ENCODE measurements around the gene CNPPD1. TPM values are rescaled to one million over a fixed set of nuclear protein-coding genes. Genes with fewer than 3 reads are reported as not detected.

The CNPPD1 gene
- polyA plus RNA-seq, 1 experiment, result 29.9 TPM

- DNase-seq (ENCODE audit: low read depth, low spot score), result no peak
- TF ChIP-seq CTCF (IDR thresholded peaks at IDR 0.05; ENCODE audit: low read depth, low read length), result no peak
- CTCF ChIA-PET, result interaction anchor here (1.4 to 5.0 kb wide), 3 partner anchors 13 to 121 kb away, joined by 3 to 50 read pairs (median 40); partner anchors contain the start of gene NHEJ1
- H3K9me3 ChIP-seq (ENCODE audit: control insufficient read depth, insufficient read depth, low read length), result no peaks in the 10 kb centered on the region; the same call in 1 of the 2 replicates
- H3K4me3 ChIP-seq (ENCODE audit: low read depth, low read length), result no peak overlapping the region
- H3K27me3 ChIP-seq (ENCODE audit: control insufficient read depth, insufficient read depth, low read length), result no peaks in the 10 kb centered on the region
- no peak overlapping the region for H3K27ac ChIP-seq (ENCODE audit: low read depth, low read length)
- POLR2A ChIA-PET, result no interaction called here
Observed at GRCh38 chr2:219173176-219173575, 3.5 kb downstream of the CNPPD1 start.

GRCh38 chr2:219172231-219173154 is 4.2 kb downstream of the CNPPD1 start:
- Histone ChIP-seq H3K27me3 (ENCODE audit: control insufficient read depth, insufficient read depth, low read length) (no peaks in the 10 kb centered on the region), H3K27ac (ENCODE audit: low read depth, low read length) (peak overlapping the region; percentile 70), H3K9me3 (ENCODE audit: control insufficient read depth, insufficient read depth, low read length) (no peaks in the 10 kb centered on the region; the same call in 1 of the 2 replicates), H3K4me3 (ENCODE audit: low read depth, low read length) (no peak overlapping the region)
- no peak for DNase-seq (ENCODE audit: low read depth, low spot score)
- POLR2A ChIA-PET, result interaction anchor here (1.1 kb wide), 1 partner anchor 10 kb away, joined by 3 read pairs; no protein-coding TSS in a partner anchor
- no peak for TF ChIP-seq CTCF (IDR thresholded peaks at IDR 0.05; ENCODE audit: low read depth, low read length)
- CTCF ChIA-PET, result interaction anchor here (0.6 to 3.6 kb wide), 12 partner anchors 9 to 126 kb away, joined by 3 to 40 read pairs (median 4); partner anchors contain the start of genes GLB1L, NHEJ1 and STK16

GRCh38 chr2:219171231-219171651 is 5.5 kb downstream of the CNPPD1 start:
- H3K9me3 ChIP-seq (ENCODE audit: control insufficient read depth, insufficient read depth, low read length), result no peaks in the 10 kb centered on the region; the same call in 1 of the 2 replicates
- H3K27ac ChIP-seq (ENCODE audit: low read depth, low read length), result peak overlapping the region; percentile 70
- no peak overlapping the region for H3K4me3 ChIP-seq (ENCODE audit: low read depth, low read length)
- peak; percentile 64 for DNase-seq (ENCODE audit: low read depth, low spot score)
- POLR2A ChIA-PET, result interaction anchor here (0.9 to 1.8 kb wide), 4 partner anchors 11 to 47 kb away, joined by 3 to 4 read pairs (median 3); partner anchors contain the start of genes ABCB6 and ZFAND2B
- TF ChIP-seq CTCF (IDR thresholded peaks at IDR 0.05; ENCODE audit: low read depth, low read length), result peak; percentile 79
- H3K27me3 ChIP-seq (ENCODE audit: control insufficient read depth, insufficient read depth, low read length), result no peaks in the 10 kb centered on the region
- CTCF ChIA-PET, result interaction anchor here (0.7 to 3.6 kb wide), 24 partner anchors 8 to 145 kb away, joined by 3 to 40 read pairs (median 4); partner anchors contain the start of genes GLB1L, NHEJ1 and STK16

- no peak within 1 kb of the TSS for H3K4me3 ChIP-seq (ENCODE audit: low read depth, low read length)
- POLR2A ChIA-PET, result interaction anchor here (0.6 to 1.8 kb wide), 2 partner anchors 38 to 48 kb away, joined by 3 to 7 read pairs; no protein-coding TSS in a partner anchor
- no peak for DNase-seq (ENCODE audit: low read depth, low spot score)
- CTCF ChIA-PET, result interaction anchor here (0.8 to 3.6 kb wide), 14 partner anchors 9 to 146 kb away, joined by 3 to 40 read pairs (median 4); partner anchors contain the start of gene NHEJ1
- H3K9me3 ChIP-seq (ENCODE audit: control insufficient read depth, insufficient read depth, low read length), result no peaks in the 10 kb centered on the region; the same call in 1 of the 2 replicates
- TF ChIP-seq CTCF (IDR thresholded peaks at IDR 0.05; ENCODE audit: low read depth, low read length), result no peak
- no peaks in the 10 kb centered on the region for H3K27me3 ChIP-seq (ENCODE audit: control insufficient read depth, insufficient read depth, low read length)
- no peak within 1 kb of the TSS for H3K27ac ChIP-seq (ENCODE audit: low read depth, low read length)
Observed at GRCh38 chr2:219169930-219170654, 6.6 kb downstream of the CNPPD1 start, which contains the start of gene SLC23A3. SLC23A3 (minus strand) TSS chr2:219170029; CDS start chr2:219169984, 45 bp downstream.
